A673 (cell line): Measurements from ENCODE around the gene CCL11. TPM values are rescaled to one million over a fixed set of nuclear protein-coding genes. Genes with fewer than 3 reads are reported as not detected.

Experiments used
- BruUV-seq: library from RNA; stranded (reverse); fragments of 400-500 nt; replicated peaks from 2 replicates; lab custom pipeline; 2021; lab: Mats Ljungman, UMichigan
- CTCF ChIA-PET: fragments of 300-600 bp; sonication (Branson Sonifier 250); formaldehyde crosslinking; loops from one replicate; lab custom pipeline; 2022; ENCODE audit warnings: antibody characterized with exemption; lab: Charles Lee
- POLR2A ChIA-PET: fragments of 300-600 bp; sonication (Branson Sonifier 250); formaldehyde crosslinking; loops from one replicate; lab custom pipeline; 2022; ENCODE audit warnings: antibody characterized with exemption; ENCODE audit not compliant: low non-redundant PET; lab: Charles Lee
- DNase-seq: peaks from one replicate; pipeline ENCODE4 v3.0.0-alpha.2; 2015; ENCODE audit warnings: low spot score
- H3K27ac ChIP-seq: fragments of 200-600 bp; sonication (generic); 2 replicates; pipeline ENCODE4 v1.5.1; 2016; ENCODE audit warnings: mixed run types, low read depth, mild to moderate bottlenecking, mixed read lengths, antibody characterized with exemption, low read length; ENCODE audit not compliant: poor library complexity, severe bottlenecking
- H3K27me3 ChIP-seq: fragments of 200-600 bp; sonication (generic); replicated peaks from 2 replicates; pipeline ENCODE4 v1.6.1; 2017; ENCODE audit warnings: mixed run types, low read depth, mild to moderate bottlenecking, mixed read lengths, antibody characterized with exemption, low read length; ENCODE audit not compliant: insufficient read depth, poor library complexity
- H3K36me3 ChIP-seq: fragments of 200-600 bp; sonication (generic); 2 replicates; pipeline ENCODE4 v1.6.1; 2016; ENCODE audit warnings: mixed run types, mild to moderate bottlenecking, mixed read lengths, antibody characterized with exemption, low read length; ENCODE audit not compliant: insufficient read depth, poor library complexity, severe bottlenecking
- H3K4me1 ChIP-seq: fragments of 200-600 bp; sonication (generic); 2 replicates; pipeline ENCODE4 v1.6.1; 2017; ENCODE audit warnings: mixed run types, mild to moderate bottlenecking, mixed read lengths, antibody characterized with exemption, low read length; ENCODE audit not compliant: insufficient read depth, poor library complexity, severe bottlenecking
- H3K4me3 ChIP-seq: fragments of 200-600 bp; sonication (generic); 2 replicates; pipeline ENCODE4 v1.5.1; 2016; ENCODE audit warnings: low read depth, mixed run types, mild to moderate bottlenecking, mixed read lengths, low read length; ENCODE audit not compliant: poor library complexity, severe bottlenecking
- H3K9me3 ChIP-seq: fragments of 200-600 bp; sonication (generic); 2 replicates; pipeline ENCODE4 v1.6.1; 2016; ENCODE audit warnings: mixed run types, low read depth, mild to moderate bottlenecking, mixed read lengths, antibody characterized with exemption, low read length; ENCODE audit not compliant: poor library complexity, severe bottlenecking
- CTCF ChIP-seq: fragments of 300-800, 200-600 bp; sonication (generic); conservative IDR thresholded peaks from 2 replicates; pipeline ENCODE4 v1.5.1; 2017; ENCODE audit warnings: low read depth, mild to moderate bottlenecking, antibody characterized with exemption, low read length, moderate library complexity, mixed read lengths
- EZH2 ChIP-seq: fragments of 200-600 bp; sonication (generic); IDR thresholded peaks from 2 replicates; pipeline ENCODE4 v1.6.1; 2017; ENCODE audit warnings: borderline replicate concordance, low read depth, mild to moderate bottlenecking, mixed read lengths, antibody characterized with exemption, low read length; ENCODE audit not compliant: poor library complexity, severe bottlenecking
- intact Hi-C: fragments of 100-400 bp; cut with micrococcal nuclease; formaldehyde crosslinking; loops from one replicate; pipeline ENCODE4 v1.10.0; 2022; ENCODE audit not compliant: unreplicated experiment
- total RNA-seq: library from RNA; stranded (reverse); gene quantifications from 2 replicates; pipeline ENCODE4 v1.2.3, GENCODE V29; 2021

The CCL11 gene
- total RNA-seq, 1 experiment from 2014 or later, result not detected

DNA sequence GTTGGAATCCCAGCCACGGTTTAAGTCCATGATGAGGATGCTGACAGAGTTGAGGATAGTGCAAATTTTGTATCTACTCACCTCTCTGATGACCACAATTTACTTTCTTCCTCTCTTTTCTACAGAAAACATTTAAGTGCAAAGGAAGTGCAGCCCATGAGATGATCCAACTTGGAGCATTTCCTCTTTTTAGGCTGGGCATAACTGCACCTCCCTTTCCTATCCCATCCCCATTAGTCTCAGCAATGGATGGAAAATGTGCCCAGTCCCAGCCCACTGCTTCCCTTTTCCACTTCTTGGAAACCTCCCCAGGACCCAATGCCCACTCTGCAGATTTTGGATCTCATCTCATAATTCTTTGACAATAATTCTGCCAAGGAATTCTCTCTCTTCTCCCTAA lies 17.1 kb downstream of the CCL11 start:
- no peaks in the 10 kb centered on the region for H3K27me3 ChIP-seq
- H3K4me3 ChIP-seq, result no peak overlapping the region
- ChIA-PET POLR2A (no interaction called here), CTCF (no interaction called here)
- intact Hi-C loops, result no loop called here
- BruUV-seq, result no TSS peak
- DNase-seq, result no peak
- no peaks in the 10 kb centered on the region for H3K4me1 ChIP-seq
- no peak for TF ChIP-seq CTCF
- no peak for TF ChIP-seq EZH2
- H3K36me3 ChIP-seq, result no peaks in the 10 kb centered on the region
- H3K9me3 ChIP-seq, result no peaks in the 10 kb centered on the region
- no peak overlapping the region for H3K27ac ChIP-seq

GRCh38 chr17:34303606-34304005 lies 18.1 kb downstream of the CCL11 start:
- Histone ChIP-seq H3K4me3 (no peak overlapping the region), H3K27ac (no peak overlapping the region), H3K36me3 (no peaks in the 10 kb centered on the region), H3K27me3 (no peaks in the 10 kb centered on the region), H3K9me3 (no peaks in the 10 kb centered on the region), H3K4me1 (no peaks in the 10 kb centered on the region)
- CTCF ChIA-PET, result no interaction called here
- DNase-seq, result no peak
- intact Hi-C loops, result no loop called here
- POLR2A ChIA-PET, result no interaction called here
- BruUV-seq, result no TSS peak
- TF ChIP-seq CTCF (no peak), EZH2 (no peak)

DNA sequence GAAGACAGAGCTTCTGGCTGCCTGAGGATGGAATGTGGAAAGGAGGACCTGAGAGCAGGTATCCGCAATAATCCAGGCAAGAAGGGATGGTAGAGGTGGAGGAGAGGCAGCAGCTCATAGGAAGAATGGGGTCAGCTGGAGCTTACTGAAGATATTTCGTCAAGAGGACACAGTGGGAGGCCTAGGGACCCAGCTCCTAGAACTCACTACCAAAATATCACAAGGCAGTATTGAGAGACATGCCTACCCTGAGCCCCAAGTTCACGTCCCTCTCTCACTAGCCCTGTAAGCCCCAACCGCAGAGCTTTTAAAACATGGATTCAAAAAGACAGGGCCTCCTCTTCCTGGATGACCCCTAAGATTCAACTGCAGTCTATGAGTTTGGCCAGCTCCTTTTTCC lies 19.5 kb downstream of the CCL11 start:
- no TSS peak for BruUV-seq
- CTCF ChIA-PET, result no interaction called here
- Histone ChIP-seq H3K9me3 (no peaks in the 10 kb centered on the region), H3K27me3 (no peaks in the 10 kb centered on the region), H3K4me3 (no peak overlapping the region), H3K27ac (no peak overlapping the region), H3K36me3 (no peaks in the 10 kb centered on the region), H3K4me1 (no peaks in the 10 kb centered on the region)
- POLR2A ChIA-PET, result no interaction called here
- intact Hi-C loops, result no loop called here
- no peak for TF ChIP-seq EZH2
- no peak for TF ChIP-seq CTCF
- no peak for DNase-seq
